Prostate gland (tissue), 2 donors: ENCODE results near the gene MTMR11. TPM values are rescaled to one million over a fixed set of nuclear protein-coding genes. Genes with fewer than 3 reads are reported as not detected.

Experiments
- DNase-seq: peaks from one replicate; pipeline ENCODE4 v3.0.0-alpha.2; 2019; ENCODE audit warnings: low spot score
- H3K27ac ChIP-seq, 2 donors: fragments of 200-600 bp; sonication (generic); 2 replicates each; pipeline ENCODE4 v1.5.1; 2017 to 2019
- H3K27me3 ChIP-seq: fragments of 200-600 bp; sonication (generic); replicated peaks from 2 replicates; pipeline ENCODE4 v1.5.1; 2019; ENCODE audit not compliant: insufficient read depth
- H3K36me3 ChIP-seq, 2 donors: fragments of 200-600 bp; sonication (generic); 1 replicate in 1 of 2; 2 replicates in 1 of 2; pipeline versions ENCODE4 v1.5.1 to v1.8.1; 2017 to 2019
- H3K4me1 ChIP-seq: fragments of 200-600 bp; sonication (generic); replicated peaks from 2 replicates; pipeline ENCODE4 v1.5.1; 2019
- H3K4me3 ChIP-seq, 2 donors: fragments of 200-600 bp; sonication (generic); 2 replicates each; pipeline ENCODE4 v1.5.1; 2017 to 2019
- H3K9me3 ChIP-seq: fragments of 200-600 bp; sonication (generic); 2 replicates; pipeline ENCODE4 v1.5.1; 2017
- CTCF ChIP-seq, 4 experiments: fragments of 200-600 bp in 2 of 4; fragments of 450-650 bp in 2 of 4; sonication (generic) in 2 of 4; IDR thresholded peaks; 1 replicate in 3 of 4; 2 replicates in 1 of 4; pipeline ENCODE4 v1.5.1; 2016 to 2019; ENCODE audit warnings: antibody characterized with exemption in 4 of 4, mild to moderate bottlenecking in 2 of 4, moderate library complexity in 2 of 4
- POLR2A ChIP-seq: fragments of 450-650 bp; IDR thresholded peaks from one replicate; pipeline ENCODE4 v1.6.1; 2016; ENCODE audit warnings: antibody characterized with exemption, mild to moderate bottlenecking
- POLR2AphosphoS5 ChIP-seq: sonication (generic); formaldehyde crosslinking; IDR thresholded peaks from one replicate; pipeline ENCODE4 v1.6.1; 2017; ENCODE audit warnings: antibody characterized with exemption
- WGBS: methylation state at CpG from one replicate; pipeline ENCODE4 v1.1.5; 2018; 5-methylcytosine and 5-hydroxymethylcytosine counted together
- intact Hi-C: fragments of 100-400 bp; cut with DNase I; formaldehyde crosslinking; loops from one replicate; pipeline ENCODE4 v1.14.2; 2022
- total RNA-seq, 2 donors: library from RNA; depleted of rRNA; stranded (reverse); fragments of >200 nt; gene quantifications; one replicate each; pipeline ENCODE4 v1.1.0, GENCODE V29; 2016

MTMR11 gene
- total RNA-seq, 2 donors from 2014 or later, result 2.6 to 25.5 TPM

GRCh38 chr1:149937759-149938158 lies 1.1 kb upstream of the MTMR11 start:
- Histone ChIP-seq H3K36me3 (no peaks in the 10 kb centered on the region), H3K27ac (peak overlapping the region in 1 of 2 donors; percentile 21), H3K27me3 (no peaks in the 10 kb centered on the region), H3K9me3 (no peaks in the 10 kb centered on the region), H3K4me1 (no peaks in the 10 kb centered on the region), H3K4me3 (no peak overlapping the region)
- TF ChIP-seq POLR2A (no peak), POLR2AphosphoS5 (no peak), CTCF (IDR thresholded peaks at IDR 0.05) (no peak)
- intact Hi-C loops, result no loop called here
- DNase-seq, result no peak

- Histone ChIP-seq H3K27me3 (no peaks in the 10 kb centered on the region), H3K36me3 (no peaks in the 10 kb centered on the region), H3K4me1 (no peaks in the 10 kb centered on the region), H3K9me3 (no peaks in the 10 kb centered on the region), H3K27ac (peak overlapping the region; percentile 21 to 32), H3K4me3 (peak overlapping the region; percentile 33 to 34)
- TF ChIP-seq POLR2AphosphoS5, result peak; percentile 61
- peak in 1 of 4 experiments; percentile 5 for TF ChIP-seq CTCF (IDR thresholded peaks at IDR 0.05)
- peak; percentile 56 for TF ChIP-seq POLR2A
- intact Hi-C loops, result no loop called here
- DNase-seq, result peak; percentile 32
- WGBS, result 10% methylated on average over 8 of the region's 8 CpGs
Observed at GRCh38 chr1:149936992-149937705, 470 bp upstream of the MTMR11 start.

- intact Hi-C loops, result no loop called here
- H3K9me3 ChIP-seq, result no peaks in the 10 kb centered on the region
- H3K27ac ChIP-seq, result no peak overlapping the region
- peaks cover 3% of the 10 kb centered on the region for H3K4me1 ChIP-seq
- DNase-seq, result no peak
- 88% methylated on average over 2 of the region's 2 CpGs for WGBS
- no peaks in the 10 kb centered on the region for H3K36me3 ChIP-seq
- H3K4me3 ChIP-seq, result no peak overlapping the region
- no peaks in the 10 kb centered on the region for H3K27me3 ChIP-seq
- TF ChIP-seq POLR2AphosphoS5, result no peak
- no peak for TF ChIP-seq CTCF (IDR thresholded peaks at IDR 0.05)
- TF ChIP-seq POLR2A, result no peak
Observed at GRCh38 chr1:149934356-149934755, 2.3 kb downstream of the MTMR11 start.

GRCh38 chr1:149933208-149933607 lies 3.5 kb downstream of the MTMR11 start:
- Histone ChIP-seq H3K27me3 (no peaks in the 10 kb centered on the region), H3K27ac (no peak overlapping the region), H3K4me1 (peaks cover 3% of the 10 kb centered on the region), H3K36me3 (no peaks in the 10 kb centered on the region), H3K9me3 (no peaks in the 10 kb centered on the region), H3K4me3 (no peak overlapping the region)
- TF ChIP-seq POLR2AphosphoS5 (no peak), CTCF (IDR thresholded peaks at IDR 0.05) (no peak), POLR2A (no peak)
- intact Hi-C loops, result no loop called here
- DNase-seq, result no peak
- 100% methylated on average over 4 of the region's 4 CpGs for WGBS

GRCh38 chr1:149932474-149932873 lies 4.2 kb downstream of the MTMR11 start:
- DNase-seq, result no peak
- intact Hi-C loops, result no loop called here
- H3K4me1 ChIP-seq, result peaks cover 3% of the 10 kb centered on the region
- no peaks in the 10 kb centered on the region for H3K9me3 ChIP-seq
- no peak overlapping the region for H3K4me3 ChIP-seq
- TF ChIP-seq POLR2AphosphoS5 (no peak), POLR2A (no peak), CTCF (IDR thresholded peaks at IDR 0.05) (no peak)
- no peaks in the 10 kb centered on the region for H3K36me3 ChIP-seq
- 68% methylated on average over 8 of the region's 8 CpGs for WGBS
- H3K27me3 ChIP-seq, result no peaks in the 10 kb centered on the region
- peak overlapping the region in 1 of 2 donors; percentile 7 for H3K27ac ChIP-seq
